ENCODE data around the gene EPHA2. TPM values are rescaled to one million over a fixed set of nuclear protein-coding genes. Genes with fewer than 3 reads are reported as not detected.
A peak's percentile ranks its signal among the peaks of the same experiment; 100 is the strongest.
"Not testable (repeated sequence)": the region's sequence is repeated elsewhere in the genome, so short reads cannot be mapped to it uniquely, and the experiment has no call there.

The EPHA2 gene
- total RNA-seq (2014; rRNA removed; shearing (Covaris generic)): 10.1 and 14.2 TPM in 2 replicates

- peak; percentile 78 for DNase-seq (ENCODE audit: low spot score)
Measured at GRCh38 chr1:16155537-16156410, at the start of gene EPHA2. TSS of gene EPHA2 (minus strand) at chr1:16156069. CDS start at chr1:16155932, 137 bp downstream.

GRCh38 chr1:16205334-16205671 is 49.4 kb upstream of the EPHA2 start:
- no peak for DNase-seq (ENCODE audit: low spot score)

- no peak for DNase-seq (ENCODE audit: low spot score)
Measured at GRCh38 chr1:16204634-16205333, 48.9 kb upstream of the EPHA2 start.

- DNase-seq (ENCODE audit: low spot score): no peak
Measured at GRCh38 chr1:16204216-16204615, 48.3 kb upstream of the EPHA2 start.

GRCh38 chr1:16203550-16203949 is 47.7 kb upstream of the EPHA2 start:
- no peak for DNase-seq (ENCODE audit: low spot score)

GRCh38 chr1:16202281-16203210 is 46.7 kb upstream of the EPHA2 start:
- DNase-seq (ENCODE audit: low spot score): no peak

- no peak for DNase-seq (ENCODE audit: low spot score)
Measured at GRCh38 chr1:16199700-16200099, 43.8 kb upstream of the EPHA2 start.

- no peak for DNase-seq (ENCODE audit: low spot score)
Measured at GRCh38 chr1:16199157-16199501, 43.3 kb upstream of the EPHA2 start.

- no peak for DNase-seq (ENCODE audit: low spot score)
Measured at GRCh38 chr1:16198444-16199156, 42.7 kb upstream of the EPHA2 start.

- no peak for DNase-seq (ENCODE audit: low spot score)
Measured at GRCh38 chr1:16196874-16197273, 41.0 kb upstream of the EPHA2 start.

GRCh38 chr1:16196139-16196538 is 40.3 kb upstream of the EPHA2 start:
- not testable (repeated sequence) for DNase-seq (ENCODE audit: low spot score)

- DNase-seq (ENCODE audit: low spot score): no peak
Measured at GRCh38 chr1:16195518-16195905, 39.6 kb upstream of the EPHA2 start.

- DNase-seq (ENCODE audit: low spot score): no peak
Measured at GRCh38 chr1:16191916-16192546, 36.2 kb upstream of the EPHA2 start.

GRCh38 chr1:16191309-16191708 is 35.4 kb upstream of the EPHA2 start:
- DNase-seq (ENCODE audit: low spot score): no peak

GRCh38 chr1:16189921-16190621 is 34.2 kb upstream of the EPHA2 start:
- no peak for DNase-seq (ENCODE audit: low spot score)

GRCh38 chr1:16189003-16189402 is 33.1 kb upstream of the EPHA2 start:
- no peak for DNase-seq (ENCODE audit: low spot score)

- peak; percentile 65 for DNase-seq (ENCODE audit: low spot score)
Measured at GRCh38 chr1:16187748-16188401, 32.0 kb upstream of the EPHA2 start.

- DNase-seq (ENCODE audit: low spot score): no peak
Measured at GRCh38 chr1:16186655-16187235, 30.9 kb upstream of the EPHA2 start.

GRCh38 chr1:16184557-16185303 is 28.9 kb upstream of the EPHA2 start:
- DNase-seq (ENCODE audit: low spot score): no peak
